Ascending aorta (tissue), 2 donors: ENCODE measurements around the gene ABCA4. TPM values are rescaled to one million over a fixed set of nuclear protein-coding genes. Genes with fewer than 3 reads are reported as not detected.

Source experiments
- DNase-seq, 2 donors: peaks; one replicate each; pipeline ENCODE4 v3.0.0-alpha.2; 2019; ENCODE audit warnings: low spot score in 2 of 2
- H3K27ac ChIP-seq, 2 donors: fragments of 200-600 bp; sonication (generic); one replicate each; pipeline ENCODE4 v1.5.1; 2016 to 2017; ENCODE audit warnings: mild to moderate bottlenecking in 1 of 2
- H3K27me3 ChIP-seq: fragments of 200-600 bp; sonication (generic); one replicate; pipeline ENCODE4 v1.5.1; 2017
- H3K36me3 ChIP-seq, 2 donors: fragments of 200-600 bp; sonication (generic); one replicate each; pipeline ENCODE4 v1.5.1; 2016
- H3K4me1 ChIP-seq, 2 donors: fragments of 200-600 bp; sonication (generic); one replicate each; pipeline ENCODE4 v1.5.1; 2016 to 2017; ENCODE audit warnings: mild to moderate bottlenecking in 1 of 2
- H3K4me3 ChIP-seq, 2 donors: fragments of 200-600 bp; sonication (generic); one replicate each; pipeline ENCODE4 v1.5.1; 2016 to 2017; ENCODE audit warnings: mild to moderate bottlenecking in 1 of 2
- H3K9me3 ChIP-seq, 2 donors: fragments of 200-600 bp; sonication (generic); one replicate each; pipeline ENCODE4 v1.5.1; 2016
- intact Hi-C: fragments of 100-400 bp; cut with DNase I; formaldehyde crosslinking; loops from one replicate; pipeline ENCODE4 v1.15.1; 2023
- total RNA-seq: library from RNA; depleted of rRNA; stranded (reverse); fragments of >200 nt; gene quantifications from one replicate; pipeline ENCODE4 v1.1.0, GENCODE V29; 2016
- TF ChIP-seq, protein P1 (sequence below), 3 experiments: fragments of 200-600 bp in 2 of 3; fragments of 450-650 bp in 1 of 3; sonication (generic) in 2 of 3; IDR thresholded peaks; one replicate each; pipeline ENCODE4 v1.5.1; 2016 to 2019; ENCODE audit warnings: antibody characterized with exemption in 3 of 3, mild to moderate bottlenecking in 1 of 3, moderate library complexity in 1 of 3

Gene ABCA4
- total RNA-seq, 1 donor from 2014 or later: not detected

DNA sequence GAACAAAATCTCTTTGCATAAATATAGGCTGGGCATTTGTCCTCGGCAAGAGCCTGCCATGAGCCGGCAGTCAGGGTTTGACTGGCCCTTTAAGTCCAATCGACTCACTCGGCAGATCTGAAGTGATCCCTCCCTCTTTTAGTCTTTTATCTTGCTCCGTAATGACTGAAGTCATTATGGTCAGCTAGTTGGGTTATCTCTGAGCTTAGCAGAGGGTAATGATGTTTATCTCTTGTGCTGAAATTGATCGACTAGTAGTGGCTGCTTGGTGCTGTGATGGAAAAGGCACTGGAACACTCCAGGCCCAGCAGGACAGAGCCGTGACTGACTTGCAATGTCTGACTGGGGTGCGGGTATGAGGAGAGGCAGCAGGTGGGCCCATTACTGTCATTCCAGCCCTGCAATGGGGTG, 468 bp upstream of the ABCA4 start:
- Histone ChIP-seq H3K9me3 (no peaks in the 10 kb centered on the region), H3K27ac (no peak overlapping the region), H3K4me3 (no peak overlapping the region), H3K36me3 (no peaks in the 10 kb centered on the region), H3K27me3 (no peaks in the 10 kb centered on the region), H3K4me1 (peaks cover 0 to 5% of the 10 kb centered on the region in 2 donors)
- DNase-seq: no peak
- TF ChIP-seq, protein P1, sequence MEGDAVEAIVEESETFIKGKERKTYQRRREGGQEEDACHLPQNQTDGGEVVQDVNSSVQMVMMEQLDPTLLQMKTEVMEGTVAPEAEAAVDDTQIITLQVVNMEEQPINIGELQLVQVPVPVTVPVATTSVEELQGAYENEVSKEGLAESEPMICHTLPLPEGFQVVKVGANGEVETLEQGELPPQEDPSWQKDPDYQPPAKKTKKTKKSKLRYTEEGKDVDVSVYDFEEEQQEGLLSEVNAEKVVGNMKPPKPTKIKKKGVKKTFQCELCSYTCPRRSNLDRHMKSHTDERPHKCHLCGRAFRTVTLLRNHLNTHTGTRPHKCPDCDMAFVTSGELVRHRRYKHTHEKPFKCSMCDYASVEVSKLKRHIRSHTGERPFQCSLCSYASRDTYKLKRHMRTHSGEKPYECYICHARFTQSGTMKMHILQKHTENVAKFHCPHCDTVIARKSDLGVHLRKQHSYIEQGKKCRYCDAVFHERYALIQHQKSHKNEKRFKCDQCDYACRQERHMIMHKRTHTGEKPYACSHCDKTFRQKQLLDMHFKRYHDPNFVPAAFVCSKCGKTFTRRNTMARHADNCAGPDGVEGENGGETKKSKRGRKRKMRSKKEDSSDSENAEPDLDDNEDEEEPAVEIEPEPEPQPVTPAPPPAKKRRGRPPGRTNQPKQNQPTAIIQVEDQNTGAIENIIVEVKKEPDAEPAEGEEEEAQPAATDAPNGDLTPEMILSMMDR (IDR thresholded peaks at IDR 0.05): no peak
- intact Hi-C loops: no loop called here

DNA sequence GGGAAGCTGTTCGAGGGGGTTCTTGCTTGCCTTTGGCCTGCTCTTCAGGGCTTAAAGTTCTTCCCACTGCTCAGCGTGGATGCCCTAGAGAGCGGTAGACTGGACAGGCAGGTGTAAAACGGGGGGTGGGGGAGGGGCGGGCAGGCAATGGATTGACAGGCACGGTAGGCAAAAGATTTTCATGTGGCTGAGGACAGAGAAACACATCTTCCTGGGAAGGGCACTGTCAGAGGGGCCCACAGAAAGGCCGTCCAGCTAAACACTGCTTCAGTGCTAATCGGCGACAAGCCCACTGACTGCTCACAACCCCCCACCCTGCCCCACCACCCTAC, 412 bp downstream of the ABCA4 start:
- no peak overlapping the region for H3K27ac ChIP-seq
- H3K4me1 ChIP-seq: no peaks in the 10 kb centered on the region
- intact Hi-C loops: no loop called here
- no peak for DNase-seq
- TF ChIP-seq, protein P1 (IDR thresholded peaks at IDR 0.05): no peak
- H3K4me3 ChIP-seq: no peak overlapping the region
- no peaks in the 10 kb centered on the region for H3K36me3 ChIP-seq
- no peaks in the 10 kb centered on the region for H3K27me3 ChIP-seq
- H3K9me3 ChIP-seq: no peaks in the 10 kb centered on the region

DNA sequence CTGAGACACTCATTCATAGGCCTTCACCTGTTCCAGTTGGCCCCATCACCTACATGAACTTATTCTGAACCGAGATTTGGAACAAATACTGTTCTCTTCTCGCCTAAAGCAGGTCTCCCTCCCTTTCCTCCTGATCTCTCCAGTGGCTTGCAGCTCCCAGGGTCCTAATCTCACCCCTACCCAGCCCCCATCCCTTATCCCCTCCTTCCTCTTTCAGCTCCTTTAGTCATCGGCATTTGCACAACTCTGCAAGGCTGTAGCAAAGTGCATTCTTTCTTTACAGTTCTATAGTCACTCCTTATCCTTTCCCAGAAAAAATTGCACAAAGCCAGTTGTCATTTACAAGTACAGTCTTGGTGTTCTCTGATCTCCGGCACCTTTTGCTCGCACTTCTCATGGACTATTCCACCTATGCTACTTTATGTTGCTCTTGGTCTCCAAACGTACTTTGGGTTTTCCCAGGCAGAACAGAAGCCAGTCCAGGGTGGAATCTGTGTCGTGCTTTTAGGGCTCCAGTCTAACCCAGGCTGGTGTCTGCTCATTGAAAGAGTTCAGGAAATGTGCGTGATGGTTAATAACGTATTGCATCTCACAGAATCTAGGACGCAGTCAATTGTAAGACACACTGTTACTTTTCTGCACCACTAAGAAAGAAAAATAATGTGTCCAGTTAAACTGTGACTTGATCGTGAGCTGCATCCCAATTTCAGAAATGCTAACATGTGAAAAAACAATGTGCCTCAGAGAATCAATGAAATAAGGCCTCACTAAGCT, 965 bp downstream of the ABCA4 start:
- DNase-seq: no peak
- no peak overlapping the region for H3K4me3 ChIP-seq
- TF ChIP-seq, protein P1 (IDR thresholded peaks at IDR 0.05): no peak
- H3K4me1 ChIP-seq: no peaks in the 10 kb centered on the region
- no peaks in the 10 kb centered on the region for H3K36me3 ChIP-seq
- no peaks in the 10 kb centered on the region for H3K27me3 ChIP-seq
- no peak overlapping the region for H3K27ac ChIP-seq
- intact Hi-C loops: loop anchor here (5.0 kb wide), 1 partner anchor 48 kb away; no protein-coding TSS in a partner anchor
- H3K9me3 ChIP-seq: no peaks in the 10 kb centered on the region

DNA sequence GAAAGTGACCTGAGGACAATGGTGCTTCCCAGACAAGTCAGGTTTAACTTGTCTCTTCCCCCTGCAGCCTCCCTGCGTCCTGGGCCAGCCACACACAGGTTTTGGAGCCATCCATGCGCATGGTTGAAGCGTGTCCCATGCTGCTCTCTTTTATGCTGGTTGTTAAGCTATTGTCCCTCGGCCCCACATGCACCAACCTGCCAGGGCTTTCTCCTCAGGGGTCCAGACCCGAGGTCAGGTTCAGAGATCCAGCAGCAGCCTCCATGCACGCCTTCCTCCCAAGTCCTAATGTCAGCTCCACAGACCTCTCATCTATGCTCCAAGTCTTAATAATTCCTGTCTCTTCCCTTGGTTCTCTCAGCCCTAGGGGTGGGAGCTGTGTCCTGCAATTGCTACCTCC, 1.6 kb downstream of the ABCA4 start:
- H3K9me3 ChIP-seq: no peaks in the 10 kb centered on the region
- intact Hi-C loops: loop anchor here (5.0 kb wide), 1 partner anchor 47 kb away; no protein-coding TSS in a partner anchor
- H3K4me1 ChIP-seq: no peaks in the 10 kb centered on the region
- H3K4me3 ChIP-seq: no peak overlapping the region
- no peaks in the 10 kb centered on the region for H3K36me3 ChIP-seq
- H3K27ac ChIP-seq: no peak overlapping the region
- DNase-seq: no peak
- TF ChIP-seq, protein P1 (IDR thresholded peaks at IDR 0.05): no peak
- H3K27me3 ChIP-seq: no peaks in the 10 kb centered on the region

DNA sequence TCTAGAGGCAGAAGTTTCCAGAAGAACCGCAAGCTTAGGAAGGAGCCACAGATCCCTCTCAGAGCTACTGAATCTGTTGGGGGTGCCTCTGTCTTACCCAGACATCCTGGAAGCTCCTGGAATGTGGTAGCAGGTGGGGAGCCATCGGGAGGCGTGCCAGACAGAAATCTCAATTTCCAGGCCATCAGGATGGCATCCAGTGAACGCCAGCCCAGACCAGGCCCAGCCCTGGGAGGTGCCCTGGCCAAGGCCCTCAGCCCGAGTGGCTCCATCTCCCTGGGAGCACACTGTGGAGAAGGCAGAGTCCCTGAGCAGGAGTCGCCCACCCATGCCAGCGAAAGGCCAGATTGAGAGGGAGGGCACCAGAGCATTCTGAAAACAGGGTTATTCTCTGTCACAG, 2.5 kb downstream of the ABCA4 start:
- H3K4me1 ChIP-seq: no peaks in the 10 kb centered on the region
- no peak overlapping the region for H3K27ac ChIP-seq
- no peaks in the 10 kb centered on the region for H3K9me3 ChIP-seq
- no peaks in the 10 kb centered on the region for H3K36me3 ChIP-seq
- no peak for DNase-seq
- TF ChIP-seq, protein P1 (IDR thresholded peaks at IDR 0.05): no peak
- no peak overlapping the region for H3K4me3 ChIP-seq
- no peaks in the 10 kb centered on the region for H3K27me3 ChIP-seq
- intact Hi-C loops: loop anchor here (5.0 kb wide), 1 partner anchor 46 kb away; no protein-coding TSS in a partner anchor
